UCSD-AML1 (cell line): Measurements from ENCODE around the gene HLTF.

Experiments used
- DNase-seq: peaks from one replicate; lab custom pipeline; 2025; ENCODE audit not compliant: unreplicated experiment; lab: John Stamatoyannopoulos, UW

HLTF gene

DNA sequence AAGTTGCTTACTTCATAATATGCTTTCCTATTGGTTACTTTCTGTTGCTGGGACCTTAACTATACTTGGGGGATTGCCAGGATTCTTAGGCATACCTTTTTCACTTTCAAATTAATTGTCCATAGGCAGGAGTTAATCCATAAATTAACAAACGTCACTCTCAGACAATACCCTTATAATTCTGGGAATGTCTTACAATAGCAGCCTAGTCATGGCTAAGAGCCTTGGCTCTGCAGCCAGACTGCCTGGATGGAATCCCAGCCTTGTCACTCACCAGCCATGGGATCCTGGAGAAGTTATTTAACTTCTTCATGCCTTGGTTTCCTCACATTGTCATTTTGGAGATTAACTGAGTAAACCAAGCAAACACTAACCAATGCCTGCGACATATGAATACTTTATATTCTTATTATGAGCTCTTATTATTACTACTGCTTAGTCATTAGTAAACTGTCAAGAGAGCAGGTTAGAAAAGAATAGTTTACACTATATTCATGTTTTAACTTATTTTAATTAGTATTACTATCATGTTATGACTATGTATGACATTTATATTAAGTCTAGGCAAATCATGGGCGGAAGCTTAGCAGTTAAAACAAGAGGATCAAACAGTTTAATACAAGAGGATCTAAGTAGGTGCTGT lies 66.0 kb downstream of the HLTF start:
- DNase-seq: no peak

DNA sequence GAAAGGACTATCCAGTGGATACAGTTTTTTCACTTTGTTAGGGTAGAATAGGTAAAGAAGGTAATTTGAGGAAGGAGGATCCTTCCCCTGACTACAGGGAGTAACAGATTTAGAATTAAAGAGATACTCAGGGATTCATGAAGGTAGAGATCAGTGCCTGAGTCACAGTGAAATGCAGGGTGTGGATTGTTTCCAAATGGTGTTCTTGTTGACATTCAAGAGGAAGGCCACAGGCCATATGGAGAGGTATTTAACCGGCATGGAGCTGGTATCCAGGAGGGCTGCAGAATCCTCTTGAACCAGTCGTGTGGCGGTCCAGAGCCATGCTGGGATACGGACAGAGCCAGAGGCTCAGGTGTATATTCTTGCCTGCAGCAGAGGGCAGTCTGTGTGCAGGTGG lies 66.8 kb downstream of the HLTF start:
- no peak for DNase-seq

DNA sequence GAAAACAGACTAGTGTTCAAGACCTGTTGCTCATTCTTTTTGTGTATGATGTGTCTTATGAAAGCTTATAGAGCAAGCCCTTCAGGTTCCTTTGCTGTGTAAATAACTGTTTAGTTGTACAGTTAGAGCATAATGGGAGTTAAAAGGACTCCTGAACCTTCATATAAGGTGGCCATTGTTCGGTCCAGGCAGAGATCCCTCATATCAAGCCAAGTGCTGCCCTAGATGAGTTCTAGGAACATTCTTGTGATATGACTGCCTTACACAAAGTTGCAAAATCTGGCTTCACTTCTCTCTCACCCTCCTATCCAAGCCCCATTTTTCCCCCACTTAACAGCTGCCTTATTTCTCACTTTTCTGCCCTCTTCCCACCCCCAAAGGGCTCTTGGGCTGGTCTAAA lies 68.1 kb downstream of the HLTF start:
- no peak for DNase-seq

DNA sequence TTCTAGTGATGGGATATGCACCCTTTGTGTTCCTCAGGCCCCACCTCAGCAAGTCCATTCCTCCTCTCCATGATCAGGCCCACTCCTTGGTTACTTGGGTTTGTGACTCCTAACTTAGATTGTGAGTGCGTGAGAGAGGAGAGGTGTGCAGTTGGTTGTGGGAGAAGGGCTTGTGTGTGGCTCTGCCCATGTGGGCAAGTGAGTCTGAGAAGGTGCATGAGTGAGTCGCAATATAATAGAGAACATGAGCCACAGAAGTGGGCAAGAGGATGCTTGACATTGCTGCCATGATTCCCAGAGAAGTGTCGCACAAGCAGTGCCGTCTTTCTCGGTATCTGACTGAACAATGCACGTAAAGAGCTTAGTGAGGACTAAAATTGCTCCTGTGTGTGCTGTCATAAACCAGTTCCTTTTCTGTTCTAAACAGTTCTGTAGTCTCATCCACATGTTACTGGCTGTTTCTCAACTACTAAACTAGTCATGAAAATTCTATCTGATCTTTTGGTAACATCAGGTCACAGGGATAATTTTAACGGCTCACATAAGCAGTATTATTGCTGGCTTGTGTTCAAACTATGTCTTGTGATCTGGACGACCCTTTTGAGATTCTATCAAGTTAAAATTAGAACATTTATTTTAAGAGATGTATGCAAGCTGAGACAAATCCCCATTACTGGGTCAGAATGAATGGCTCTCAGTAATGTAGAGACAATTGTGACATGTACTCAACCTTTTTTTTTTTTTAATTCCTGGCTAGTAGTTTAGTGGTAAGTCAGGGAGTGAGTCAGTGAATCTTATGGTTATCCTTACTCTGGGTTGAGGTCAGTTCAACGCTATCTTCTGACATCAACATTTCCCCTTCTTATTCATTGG lies 69.4 kb downstream of the HLTF start:
- DNase-seq: no peak

DNA sequence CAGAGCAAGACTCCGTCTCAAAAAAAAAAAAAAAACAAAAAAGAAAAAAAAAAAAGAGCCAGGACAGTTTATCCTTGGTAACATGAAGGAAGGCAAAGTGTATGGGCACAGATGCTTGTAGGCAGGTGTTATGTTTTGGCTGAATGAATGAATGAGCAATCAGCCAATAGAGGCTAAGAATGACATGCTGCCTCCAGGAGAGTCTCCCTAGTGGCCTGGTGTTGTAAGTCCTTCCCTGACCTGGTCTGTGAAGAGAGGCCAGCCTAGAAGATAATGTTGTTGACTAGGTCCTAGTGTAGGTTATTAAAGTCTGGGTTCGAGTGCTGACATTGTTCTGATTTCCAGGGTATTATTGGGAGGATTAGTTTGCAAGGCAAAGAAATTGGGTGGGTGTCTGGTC lies 70.1 kb downstream of the HLTF start:
- no peak for DNase-seq

DNA sequence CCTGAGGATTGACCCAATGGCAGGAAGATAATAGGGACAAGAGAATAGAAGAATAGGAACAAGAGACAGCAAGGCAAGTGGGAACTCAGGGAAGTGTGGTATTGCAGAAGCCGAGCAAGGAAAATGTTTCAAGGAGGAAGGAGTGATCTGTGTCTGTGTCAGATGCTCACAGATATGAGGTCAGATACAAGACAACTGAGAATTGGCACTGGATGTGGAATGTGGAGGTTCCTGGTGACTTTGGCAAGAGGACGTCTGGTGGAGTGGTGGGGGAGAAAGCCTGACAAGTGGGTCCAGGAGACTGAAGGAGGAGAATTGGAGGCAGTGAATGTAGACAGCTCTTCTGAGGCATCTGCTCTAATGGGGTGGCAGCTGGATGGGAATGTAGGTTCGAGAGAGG lies 70.9 kb downstream of the HLTF start:
- DNase-seq: no peak

DNA sequence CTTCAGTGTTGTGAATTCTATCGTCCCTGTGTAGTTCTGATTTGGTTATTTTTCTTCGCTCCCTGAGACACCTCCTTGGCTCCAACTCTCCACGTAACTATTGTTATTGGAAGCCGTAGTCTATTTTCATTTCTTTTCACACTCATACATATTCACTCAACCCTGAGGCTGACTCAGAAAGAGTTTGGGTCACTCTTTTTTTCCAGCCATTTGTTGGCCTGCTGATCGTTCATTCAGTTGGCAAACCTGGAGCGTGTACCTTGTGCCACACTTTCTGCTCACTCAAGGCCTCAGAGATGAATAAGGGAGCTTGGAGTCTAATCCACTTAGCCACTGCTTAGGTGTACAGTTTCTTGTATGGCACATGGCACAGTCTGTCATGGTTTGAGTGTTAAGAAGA lies 72.6 kb downstream of the HLTF start:
- no peak for DNase-seq

DNA sequence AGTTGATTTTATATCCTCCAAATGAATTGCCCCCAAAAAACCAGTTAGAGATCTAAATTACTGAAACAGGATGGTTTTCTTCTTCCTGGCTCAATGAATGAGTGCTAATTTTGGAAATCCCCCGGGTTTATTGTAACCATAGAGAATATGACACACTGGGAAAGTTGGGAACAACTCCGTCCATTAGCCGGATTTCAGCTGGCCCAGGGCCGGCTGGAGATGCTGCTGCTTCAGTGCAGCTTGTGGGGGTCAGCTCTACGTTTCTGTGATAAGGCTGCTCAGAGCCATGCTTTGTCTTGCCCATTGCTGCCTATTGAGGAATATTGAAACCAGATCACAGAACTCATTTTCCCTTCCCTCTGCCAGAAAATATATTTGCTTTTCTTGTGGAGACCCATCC lies 74.7 kb downstream of the HLTF start:
- no peak for DNase-seq

DNA sequence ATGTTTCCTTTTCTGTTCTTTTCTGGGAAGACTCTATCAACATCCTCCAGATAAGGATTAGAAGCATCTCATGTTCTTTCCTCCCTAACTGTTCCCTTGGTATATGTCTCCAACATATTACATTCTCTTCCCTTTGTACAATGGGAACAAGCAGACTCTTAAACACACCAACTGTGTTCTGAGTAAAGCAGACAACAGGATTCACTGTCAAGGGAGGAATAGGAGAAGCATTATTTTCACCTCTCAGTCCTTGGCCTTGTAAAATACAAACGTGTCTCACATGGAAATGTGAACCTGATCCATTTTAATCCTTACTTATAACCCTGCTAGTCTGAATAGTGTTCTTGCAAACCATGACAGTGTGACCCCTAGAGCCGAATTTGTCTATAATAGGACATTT lies 75.4 kb downstream of the HLTF start:
- DNase-seq: no peak

DNA sequence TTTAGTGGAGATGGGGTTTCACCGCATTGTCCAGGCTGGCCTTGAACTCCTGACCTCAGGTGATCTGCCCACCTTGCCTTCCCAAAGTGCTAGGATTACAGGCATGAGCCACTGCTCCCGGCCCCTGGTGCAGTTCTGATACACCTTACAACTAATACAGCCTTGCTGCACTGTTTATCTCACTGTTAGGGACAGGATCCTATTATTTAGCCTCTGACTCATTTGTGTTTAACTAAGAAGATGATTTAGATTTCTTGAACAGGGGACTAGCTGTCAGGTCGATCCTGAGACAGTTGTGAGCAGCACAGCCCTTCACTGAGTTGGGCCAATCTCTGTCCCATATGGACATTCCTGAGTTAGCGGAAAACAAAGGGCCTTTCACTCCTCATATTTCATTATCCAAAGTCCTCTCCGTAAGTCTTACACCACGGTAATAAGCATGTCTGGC lies 75.8 kb downstream of the HLTF start:
- DNase-seq: no peak

DNA sequence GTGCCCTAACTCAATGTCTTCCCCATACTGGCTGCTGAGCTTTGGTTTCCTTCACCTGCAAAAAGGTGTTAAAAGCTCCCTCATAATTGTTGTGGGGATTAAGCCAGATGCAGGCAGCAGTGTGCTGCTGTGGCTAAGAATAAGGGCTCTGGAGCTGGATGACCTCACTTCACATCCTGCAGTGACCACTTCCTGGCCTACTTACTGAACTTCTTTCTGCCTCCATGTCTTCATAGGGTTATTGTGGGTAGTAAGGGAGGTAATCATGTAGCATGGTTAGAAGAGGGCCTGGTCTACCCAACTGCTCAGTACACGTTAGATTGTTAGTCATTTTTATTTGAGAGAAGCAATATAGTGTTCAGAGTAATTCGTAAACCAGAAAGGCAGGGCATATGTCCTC lies 76.6 kb downstream of the HLTF start:
- peak; percentile 25 for DNase-seq

DNA sequence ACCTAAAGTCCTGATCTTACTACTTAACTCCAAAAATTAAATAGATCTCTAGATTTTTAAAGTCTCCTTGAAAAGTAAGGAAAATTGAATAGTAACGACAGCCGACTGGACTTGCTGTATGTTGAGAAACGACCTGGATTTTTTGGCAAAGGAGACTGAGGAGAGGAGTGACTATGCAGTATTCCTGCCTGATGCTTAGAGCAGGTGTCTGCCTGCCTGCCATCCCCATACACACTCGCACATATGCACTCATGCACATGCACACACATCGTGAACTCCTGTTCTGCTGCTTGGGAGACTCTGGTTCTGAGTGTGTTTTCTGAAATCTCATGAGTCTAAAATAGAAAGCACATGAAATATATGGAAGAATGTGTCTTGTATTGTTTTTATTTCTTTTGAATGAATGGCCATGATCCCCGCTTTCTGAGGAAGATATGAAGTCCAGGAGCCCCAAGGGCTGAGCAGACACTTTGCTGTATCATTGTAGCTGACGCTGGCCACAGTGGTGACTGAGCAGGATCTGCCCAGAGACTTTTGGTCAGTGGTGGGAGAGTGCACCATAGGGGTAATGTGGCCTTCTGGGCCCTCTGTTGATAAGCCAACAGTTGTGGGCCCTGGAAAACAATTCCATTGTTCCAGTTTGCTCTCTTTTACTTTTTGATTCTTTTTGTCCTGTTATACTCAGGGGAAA lies 78.6 kb downstream of the HLTF start:
- no peak for DNase-seq

DNA sequence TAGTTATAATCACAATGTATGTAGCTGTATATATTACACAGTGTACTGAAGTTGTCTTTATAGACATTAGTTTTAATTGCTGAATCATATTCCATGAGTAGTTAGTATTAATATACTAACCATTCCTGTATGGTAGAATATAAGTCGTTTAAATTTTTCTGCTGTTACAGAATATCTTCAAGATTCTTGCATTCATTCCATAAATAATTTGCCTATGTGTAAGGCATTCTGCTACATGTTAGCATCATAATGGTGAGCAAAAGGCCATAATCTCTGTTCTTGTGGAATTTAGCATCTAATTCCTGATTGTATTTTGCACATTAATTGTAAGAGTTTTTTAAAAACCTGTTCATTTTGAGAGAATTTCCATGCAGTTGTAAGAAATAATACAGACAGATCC lies 80.9 kb downstream of the HLTF start:
- no peak for DNase-seq

DNA sequence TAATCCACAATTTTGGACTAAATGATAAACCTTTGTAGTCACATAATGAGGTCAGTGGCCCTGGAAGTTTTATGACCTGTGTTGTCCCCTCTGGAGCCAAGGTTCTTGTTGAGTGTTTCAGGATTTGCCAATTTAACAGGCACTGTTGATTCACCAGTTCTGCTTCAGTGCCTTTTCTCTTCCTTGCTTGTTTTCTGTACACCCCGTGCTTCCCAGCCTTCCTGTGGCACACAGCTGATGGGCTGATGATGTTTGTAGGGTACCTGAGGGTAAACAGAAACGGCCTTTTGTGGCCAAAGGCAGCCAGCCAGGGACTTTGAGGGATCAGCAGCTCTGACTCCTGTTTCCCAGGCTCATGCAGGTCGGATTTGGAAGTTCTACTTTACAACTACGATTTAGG lies 81.7 kb downstream of the HLTF start:
- no peak for DNase-seq

DNA sequence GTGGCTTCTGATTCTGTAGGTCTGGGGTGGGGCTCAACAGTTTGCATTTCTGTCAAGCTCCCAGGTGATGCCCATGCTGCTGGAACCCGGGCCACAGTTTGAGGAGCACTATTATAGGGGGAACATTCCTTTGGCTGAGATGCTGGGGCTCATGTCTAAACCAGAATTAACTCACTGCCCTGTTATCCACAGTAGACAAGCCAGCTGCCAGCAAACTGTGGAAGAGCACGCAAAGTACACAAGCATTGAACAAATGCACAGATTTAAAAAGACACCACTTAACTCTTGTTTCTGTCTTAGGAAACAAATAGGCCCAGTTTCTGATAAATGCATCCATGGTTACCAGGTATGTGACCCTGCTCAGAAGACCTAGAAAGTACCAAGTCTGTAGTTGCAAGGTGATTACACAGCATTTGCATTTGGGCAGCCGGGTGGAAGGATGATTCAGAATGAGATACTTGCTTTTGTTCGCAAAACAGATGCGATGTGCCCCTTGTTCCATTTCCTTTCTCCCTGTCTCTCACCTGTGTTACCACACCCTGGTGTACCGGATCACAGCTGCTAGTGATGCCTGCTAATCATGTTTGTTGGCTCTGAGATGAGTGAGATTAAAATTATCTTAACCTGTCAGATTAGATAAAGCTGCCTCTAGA lies 82.6 kb downstream of the HLTF start:
- no peak for DNase-seq

DNA sequence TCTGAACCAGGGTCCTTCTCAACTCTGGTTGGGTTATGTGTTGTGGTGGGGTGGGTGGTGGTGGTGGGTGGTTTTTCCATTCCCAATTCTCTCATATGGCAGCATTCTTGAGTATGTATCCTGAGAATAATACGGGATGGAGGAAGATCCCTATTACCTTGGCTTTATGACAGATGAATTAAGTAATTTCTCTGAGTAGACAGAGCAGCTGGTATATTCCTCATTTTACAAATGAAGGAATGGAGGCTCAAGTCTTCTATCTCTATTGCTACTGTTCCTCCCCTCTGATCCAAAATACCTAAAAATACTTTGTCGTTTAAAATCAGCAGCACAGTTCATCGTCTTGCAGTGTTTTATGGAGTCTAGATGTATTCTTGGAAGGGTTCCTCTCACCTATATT lies 84.6 kb downstream of the HLTF start:
- DNase-seq: no peak

DNA sequence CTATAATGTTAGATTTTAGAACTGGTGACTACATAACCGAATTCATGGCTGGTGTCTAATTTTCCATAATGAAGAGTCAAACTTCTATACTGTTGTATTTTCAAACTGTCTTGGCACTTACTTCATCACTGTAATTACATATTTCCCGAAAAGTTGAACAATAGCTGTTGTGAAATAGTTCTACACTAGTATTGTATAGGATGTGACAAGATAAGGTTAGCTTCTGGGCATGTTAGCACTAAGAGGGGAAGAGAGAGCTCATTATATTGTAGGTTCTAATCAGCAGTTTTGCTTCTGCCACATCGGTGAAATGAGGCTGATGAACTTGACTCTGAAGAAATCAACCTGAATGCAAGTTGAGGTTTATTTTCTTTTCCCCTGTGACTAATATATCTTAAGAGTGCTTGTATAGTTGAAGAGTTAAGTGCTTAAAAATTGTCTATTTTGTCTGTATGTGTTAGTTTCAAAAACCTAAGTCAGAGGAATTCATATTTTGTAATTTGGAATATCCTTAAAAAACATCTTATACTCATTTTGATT lies 86.1 kb downstream of the HLTF start:
- DNase-seq: no peak

DNA sequence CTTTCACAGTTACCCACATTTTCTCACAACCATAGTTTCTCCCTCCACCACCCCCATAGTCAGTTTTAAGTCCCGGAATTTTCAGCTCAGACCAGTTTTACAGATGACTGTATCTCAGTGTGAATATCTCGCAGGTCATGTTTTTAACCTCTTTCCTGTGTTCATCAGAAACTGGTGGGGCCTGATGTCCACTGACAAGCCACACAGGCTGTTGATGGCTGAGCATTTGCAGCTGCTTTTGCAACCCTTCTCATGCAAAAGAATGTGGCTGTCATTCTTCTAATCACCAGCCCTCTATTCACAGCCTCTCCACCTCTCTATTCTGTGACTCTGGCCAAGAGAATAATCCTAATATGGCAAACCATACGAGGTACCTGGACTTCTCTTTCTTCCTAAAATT lies 86.5 kb downstream of the HLTF start:
- no peak for DNase-seq

DNA sequence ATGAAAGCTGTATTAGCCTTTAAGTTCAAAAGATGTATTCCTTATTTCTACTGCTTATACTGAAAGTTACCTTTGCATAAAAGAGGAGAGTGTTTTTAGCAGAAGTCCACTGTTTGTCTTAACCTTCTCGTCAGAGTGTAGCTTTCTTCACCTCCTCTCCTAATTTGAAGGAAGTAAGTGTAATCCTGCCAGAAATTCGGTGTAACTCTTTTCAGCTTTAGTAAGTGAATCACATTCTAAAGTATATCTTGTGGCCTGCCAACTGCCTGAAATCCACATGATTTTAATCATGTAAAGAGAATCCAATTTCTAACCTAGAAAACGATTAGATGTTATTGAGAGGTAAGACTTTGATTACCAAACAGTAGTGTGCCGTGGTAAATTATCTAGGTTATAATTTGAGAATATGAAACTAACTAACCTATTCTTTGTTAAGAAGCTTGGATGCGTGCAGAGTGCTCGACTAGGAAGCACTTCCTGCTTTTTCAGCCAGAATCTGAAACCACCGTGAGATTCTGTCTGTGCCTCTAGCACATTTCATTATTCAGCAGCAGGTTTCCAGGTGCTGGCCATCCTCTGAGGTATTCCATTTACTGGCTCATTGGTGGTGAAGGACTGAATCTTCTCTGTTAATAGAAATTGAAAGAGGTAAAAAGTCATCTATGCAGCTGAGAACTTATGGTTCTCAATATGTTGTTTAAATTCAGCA lies 87.5 kb downstream of the HLTF start:
- DNase-seq: no peak

DNA sequence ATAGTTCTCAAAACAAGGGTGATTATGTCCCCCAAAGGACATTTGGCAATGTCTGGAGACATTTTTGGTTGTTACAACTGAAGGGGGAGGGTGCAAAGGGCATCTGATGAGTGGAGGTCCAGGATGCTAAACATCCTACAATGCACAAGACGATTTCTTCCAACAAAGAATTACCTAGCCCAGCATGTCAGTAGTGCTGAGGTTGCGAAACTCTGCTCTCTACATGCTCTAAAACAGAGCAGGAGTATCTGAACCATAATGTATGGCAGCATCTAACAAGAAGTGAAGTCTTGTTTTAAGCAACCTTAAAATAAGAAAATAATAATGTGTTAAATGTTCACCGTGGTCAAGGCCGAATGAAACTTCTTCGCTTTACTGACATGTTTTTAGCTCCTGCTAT lies 88.0 kb downstream of the HLTF start:
- no peak for DNase-seq

DNA sequence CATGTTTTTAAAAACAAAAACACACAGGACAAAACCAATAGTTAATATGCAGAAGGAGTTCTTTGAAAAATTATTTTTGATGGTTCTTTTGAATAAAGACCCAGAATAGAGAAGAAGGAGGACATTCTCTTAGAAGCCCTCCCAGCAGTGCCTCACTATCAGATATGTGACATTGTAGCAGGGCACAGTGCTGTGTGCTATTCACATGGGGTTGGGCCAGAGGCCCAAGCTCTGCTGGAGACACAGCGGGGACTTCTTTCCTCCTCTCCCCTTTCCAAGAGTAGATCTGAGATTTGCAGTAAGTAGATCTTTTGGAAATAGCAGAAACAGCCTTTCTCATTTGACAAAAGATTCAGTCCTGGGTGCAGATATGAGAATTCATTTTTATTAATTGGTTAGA lies 88.7 kb downstream of the HLTF start:
- DNase-seq: no peak
